Hematopoietic multipotent progenitor cell treated with erythropoietin and hydrocortisone succinate and interleukin-3 and kit ligand, for 17 days (in vitro differentiated cells): ENCODE data around the gene C7.
"Not testable (repeated sequence)": the region's sequence is repeated elsewhere in the genome, so short reads cannot be mapped to it uniquely, and the experiment has no call there.

Experiments used
- DNase-seq: peaks from one replicate; pipeline ENCODE4 v3.0.0-alpha.2; 2015; ENCODE audit warnings: low spot score

The C7 gene

GRCh38 chr5:40909264-40909663, at the start of gene C7:
C7 (plus strand) TSS chr5:40909497; CDS start chr5:40909611, 114 bp downstream.
- DNase-seq: no peak

DNA sequence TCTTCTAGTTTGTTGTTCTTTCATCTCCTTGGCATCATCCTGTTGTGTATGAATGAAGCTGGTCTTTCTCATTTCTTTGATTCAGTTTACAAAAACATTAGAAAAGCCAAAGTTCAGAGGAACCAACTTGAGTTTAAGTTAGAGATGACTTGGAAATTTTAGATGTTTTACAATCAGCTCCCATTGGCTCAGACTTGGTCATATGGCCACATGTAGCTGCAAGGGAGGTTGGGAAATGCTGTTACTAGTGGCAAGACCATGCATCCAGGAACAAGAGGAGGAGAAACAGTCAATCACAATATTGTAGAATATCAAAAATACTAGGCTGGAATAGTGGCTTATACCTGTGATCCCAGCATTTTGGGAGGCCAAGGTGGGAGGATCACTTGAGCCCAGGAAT, 48.6 kb upstream of the C7 start:
- no peak for DNase-seq

- not testable (repeated sequence) for DNase-seq
Observed at GRCh38 chr5:40865004-40865403, 44.3 kb upstream of the C7 start.

- no peak for DNase-seq
Observed at GRCh38 chr5:40866844-40867243, 42.5 kb upstream of the C7 start.

- DNase-seq: no peak
Observed at GRCh38 chr5:40869384-40869783, 39.9 kb upstream of the C7 start.

GRCh38 chr5:40871177-40871576, 38.1 kb upstream of the C7 start:
- DNase-seq: no peak

DNA sequence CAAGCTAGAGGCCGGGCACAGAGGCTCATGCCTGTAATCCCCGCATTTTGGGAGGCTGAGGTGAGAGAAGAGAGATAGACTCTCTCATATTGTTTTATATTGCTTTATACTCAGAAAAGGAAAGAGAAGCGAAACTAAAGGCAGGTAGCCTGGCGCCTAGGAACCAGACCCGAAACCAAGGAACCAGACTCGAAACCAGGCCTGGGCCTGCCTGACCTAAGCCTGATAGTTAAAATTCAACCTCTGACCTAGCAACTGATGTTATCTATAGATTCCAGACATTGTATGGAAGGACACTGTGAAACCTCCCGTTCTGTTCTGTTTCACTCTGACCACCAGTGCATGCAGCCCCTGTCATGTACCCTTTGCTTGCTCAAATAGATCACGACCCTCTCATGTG, 37.0 kb upstream of the C7 start:
- DNase-seq: not testable (repeated sequence)

DNA sequence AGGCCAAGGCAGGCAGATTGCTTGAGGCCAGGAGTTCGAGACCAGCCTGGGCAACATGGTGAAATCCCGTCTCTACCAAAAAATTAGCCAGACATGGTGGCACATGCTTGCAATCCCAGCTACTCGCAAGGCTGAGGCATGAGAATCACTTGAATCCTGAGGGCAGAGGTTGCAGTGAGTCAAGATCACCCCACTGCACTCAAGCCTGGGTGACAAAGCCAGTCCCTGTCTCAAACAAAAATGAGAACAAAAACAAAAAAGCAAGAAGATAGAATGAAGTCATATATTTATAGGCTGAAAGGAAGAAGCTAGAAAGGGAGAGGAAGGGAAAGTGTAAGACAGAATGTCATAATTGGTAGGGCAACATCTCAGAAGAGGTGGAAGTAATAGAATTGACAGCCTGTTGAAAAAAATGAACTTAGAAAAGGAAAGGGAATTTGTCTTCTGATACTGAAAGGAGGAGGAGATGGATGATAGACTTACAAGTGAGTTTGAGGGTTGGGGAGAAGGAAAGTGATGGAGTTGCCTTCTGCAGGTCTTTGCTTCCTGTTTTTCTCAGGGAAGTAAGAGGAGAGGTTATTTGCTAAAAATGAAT, 35.9 kb upstream of the C7 start:
- DNase-seq: no peak

GRCh38 chr5:40875958-40876357, 33.3 kb upstream of the C7 start:
- no peak for DNase-seq

DNA sequence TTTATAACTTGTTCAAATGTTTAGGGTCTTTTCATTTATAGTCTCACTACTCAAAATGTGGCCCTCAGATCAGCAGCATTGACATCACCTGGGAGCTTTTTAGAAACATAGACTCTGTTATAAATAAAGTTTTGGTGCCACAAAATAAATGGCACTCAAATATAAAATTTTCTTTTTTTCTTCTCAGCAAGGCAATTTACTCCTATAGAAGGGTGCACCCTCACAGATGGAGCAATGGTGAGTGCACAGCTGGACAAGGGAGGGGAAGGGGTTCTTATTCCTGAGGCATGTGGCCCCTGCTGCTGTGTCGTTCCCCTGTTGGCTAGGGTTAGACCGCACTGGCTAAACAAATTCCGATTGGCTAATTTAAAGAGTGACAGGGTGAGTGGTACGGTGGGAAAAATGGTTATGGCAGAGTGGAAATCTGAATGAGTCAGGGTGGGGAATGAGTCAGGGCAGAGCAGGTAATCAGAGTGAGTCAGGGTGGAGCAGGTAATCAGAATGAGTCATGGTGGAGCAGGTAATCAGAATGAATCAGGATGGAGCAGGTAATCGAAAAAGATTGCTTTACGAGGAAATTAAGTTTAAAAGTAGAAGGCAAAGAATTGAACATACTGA, 31.8 kb upstream of the C7 start:
- no peak for DNase-seq

DNA sequence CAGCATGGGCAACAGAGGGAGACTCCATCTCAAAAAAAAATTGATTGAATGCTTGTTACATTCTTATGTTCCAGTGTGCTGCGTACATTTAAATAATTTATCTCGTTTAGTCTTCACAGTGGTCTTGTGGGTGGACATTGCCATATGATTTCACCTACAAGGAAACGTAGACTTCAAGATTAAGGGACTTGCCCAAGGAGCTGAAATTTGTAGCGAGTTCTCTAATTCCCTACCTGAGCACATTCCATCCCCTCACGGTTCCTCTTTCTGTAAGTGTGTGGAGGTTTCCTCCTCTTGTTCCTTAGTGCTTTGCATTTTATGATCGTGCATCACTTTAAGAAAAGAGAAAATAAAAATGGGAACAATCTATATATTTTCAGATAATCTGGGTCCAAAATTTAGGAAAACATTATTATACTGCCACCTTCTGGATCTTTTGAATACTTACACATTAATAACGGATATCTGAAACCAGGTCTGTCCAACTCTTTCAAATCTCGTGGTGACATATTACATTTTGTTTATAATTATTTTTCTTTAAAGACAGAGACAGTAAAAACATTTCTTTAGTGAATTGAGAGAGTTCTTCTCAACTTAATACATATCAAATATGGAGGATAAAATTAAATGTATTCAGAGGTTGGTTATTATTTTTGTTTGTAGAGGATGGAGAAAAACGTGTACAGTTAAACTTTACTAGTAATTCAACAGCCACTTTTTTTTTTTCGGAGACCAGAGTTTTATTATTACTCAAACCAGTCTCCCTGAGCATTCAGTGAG, 29.9 kb upstream of the C7 start:
- peak; percentile 56 for DNase-seq

DNA sequence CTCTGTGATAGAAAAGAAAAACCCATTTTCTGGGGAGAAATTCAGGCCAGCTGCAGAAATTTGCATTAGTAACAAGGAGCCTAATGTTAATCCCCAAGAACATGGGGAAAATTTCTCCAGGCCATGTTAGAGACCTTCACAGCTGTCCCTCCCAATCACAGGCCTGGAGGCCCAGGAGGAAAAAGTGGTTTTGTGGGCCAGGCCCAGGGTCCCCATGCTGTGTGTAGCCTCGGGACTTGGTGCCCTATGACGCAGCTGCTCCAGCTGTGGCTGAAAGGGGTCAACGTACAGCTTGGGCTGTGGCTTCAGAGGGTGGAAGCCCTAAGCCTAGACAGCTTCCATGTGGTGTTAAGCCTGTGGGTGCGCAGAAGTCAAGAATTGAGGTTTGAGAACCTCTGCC, 27.0 kb upstream of the C7 start:
- no peak for DNase-seq

DNA sequence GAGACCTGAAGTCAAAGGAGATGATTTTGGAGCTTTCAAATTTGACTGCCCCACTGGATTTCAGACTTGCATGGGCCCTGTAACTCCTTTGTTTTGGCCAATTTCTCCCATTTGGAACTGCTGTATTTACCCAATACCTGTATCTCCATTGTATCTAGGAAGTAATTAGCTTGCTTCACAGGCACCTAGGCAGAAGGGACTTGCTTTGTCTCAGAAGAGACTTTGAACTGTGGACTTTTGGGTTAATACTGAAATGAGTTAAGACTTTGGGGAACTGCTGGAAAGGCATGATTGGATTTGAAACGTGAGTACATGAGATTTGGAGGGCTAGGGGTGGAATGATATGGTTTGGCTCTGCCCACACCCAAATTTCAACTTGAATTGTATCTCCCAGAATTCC, 26.2 kb upstream of the C7 start:
- not testable (repeated sequence) for DNase-seq

DNA sequence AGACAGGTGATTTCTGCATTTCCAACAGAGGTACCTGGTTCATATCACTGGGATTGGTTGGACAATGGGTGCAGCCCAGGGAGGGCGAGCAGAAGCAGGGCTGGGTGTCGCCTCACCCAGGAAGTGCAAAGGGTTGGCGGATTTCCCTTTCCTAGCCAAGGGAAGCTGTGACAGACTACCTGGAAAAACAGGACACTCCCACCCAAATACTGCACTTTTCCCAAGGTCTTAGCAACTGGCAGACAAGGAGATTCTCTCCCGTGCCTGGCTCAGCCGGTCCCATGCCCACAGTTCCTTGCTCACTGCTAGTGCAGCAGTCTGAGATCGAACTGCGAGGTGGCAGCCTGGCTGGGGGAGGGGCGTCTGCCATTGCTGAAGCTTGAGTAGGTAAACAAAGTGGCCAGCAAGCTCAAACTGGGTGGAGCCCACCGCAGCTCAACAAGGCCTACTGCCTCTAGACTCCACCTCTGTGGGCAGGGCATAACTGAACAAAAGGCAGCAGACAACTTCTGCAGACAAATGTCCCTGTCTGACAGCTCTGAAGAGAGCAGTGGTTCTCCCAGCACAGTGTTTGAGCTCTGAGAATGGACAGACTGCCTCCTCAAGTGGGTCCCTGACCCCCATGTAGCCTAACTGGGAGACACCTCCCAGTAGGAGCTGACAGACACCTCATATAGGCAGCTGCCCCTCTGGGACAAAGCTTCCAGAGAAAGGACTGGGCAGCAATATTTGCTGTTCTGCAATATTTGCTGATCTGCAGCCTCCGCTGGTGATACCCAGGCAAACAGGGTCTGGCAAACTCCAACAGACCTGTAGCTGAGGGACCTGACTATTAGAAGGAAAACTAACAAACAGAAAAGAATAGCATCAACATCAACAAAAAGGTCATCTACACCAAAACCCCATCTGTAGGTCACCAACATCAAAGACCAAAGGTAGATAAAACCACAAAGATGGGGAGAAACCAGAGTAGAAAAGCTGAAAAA, 13.6 kb upstream of the C7 start:
- DNase-seq: not testable (repeated sequence)

DNA sequence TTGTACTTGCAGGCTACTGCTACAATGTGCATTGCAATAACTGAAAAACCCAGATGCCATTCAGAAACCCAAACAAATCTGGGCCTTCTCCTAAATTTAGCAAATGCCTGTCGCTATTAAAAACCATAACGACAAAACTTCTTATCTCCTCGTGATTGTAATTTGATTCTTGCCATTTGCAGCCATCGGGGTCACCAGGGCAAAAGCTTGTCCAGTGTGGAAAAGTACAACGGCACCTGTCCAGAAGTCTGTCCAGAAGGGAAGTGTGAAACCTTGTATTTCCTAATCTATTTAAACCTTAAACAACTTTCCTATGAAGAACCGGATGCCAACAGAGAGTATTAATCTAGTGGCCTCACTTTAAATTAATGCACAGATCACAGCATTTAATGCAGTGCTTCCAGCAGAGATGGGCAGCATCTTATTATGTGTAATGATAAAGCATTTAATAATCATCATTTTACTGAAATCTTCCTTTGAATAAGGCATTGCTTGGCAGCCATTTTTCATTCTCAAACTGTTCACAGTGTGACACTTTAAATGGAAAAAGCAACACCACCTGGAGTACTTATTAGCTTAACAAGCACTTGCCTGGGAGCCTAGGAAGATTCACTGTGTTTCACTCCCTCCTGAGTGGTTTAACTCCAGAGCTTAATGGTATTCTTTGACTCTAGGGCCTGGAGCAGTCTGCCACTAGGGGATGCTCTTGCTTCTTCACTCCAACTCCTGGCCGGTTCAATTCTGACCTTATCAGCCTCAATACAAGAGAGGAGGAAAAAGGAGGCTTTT, 4.9 kb upstream of the C7 start:
- peak; percentile 24 for DNase-seq

GRCh38 chr5:40904994-40905306, 4.3 kb upstream of the C7 start:
- DNase-seq: no peak

DNA sequence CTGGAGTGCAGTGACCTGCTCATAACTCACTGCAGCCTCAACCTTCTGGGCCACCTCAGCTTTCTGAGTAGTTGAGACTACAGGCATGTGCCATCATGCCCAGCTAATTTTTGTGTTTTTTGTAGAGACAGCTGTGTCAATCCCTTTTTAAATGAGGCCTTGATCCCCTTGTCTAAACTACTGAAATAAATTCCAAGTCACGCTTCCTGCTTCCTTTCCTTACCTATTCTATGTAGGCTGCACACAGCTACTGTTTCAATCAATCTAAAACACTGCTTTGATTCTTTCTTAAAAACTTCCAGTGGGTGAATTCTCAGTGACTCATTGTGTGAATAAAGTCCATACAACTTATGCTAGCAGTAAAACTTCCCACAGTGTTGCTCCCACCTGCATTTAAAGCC, 2.9 kb upstream of the C7 start:
- no peak for DNase-seq

GRCh38 chr5:40909723-40910122, 426 bp downstream of the C7 start:
- no peak for DNase-seq

DNA sequence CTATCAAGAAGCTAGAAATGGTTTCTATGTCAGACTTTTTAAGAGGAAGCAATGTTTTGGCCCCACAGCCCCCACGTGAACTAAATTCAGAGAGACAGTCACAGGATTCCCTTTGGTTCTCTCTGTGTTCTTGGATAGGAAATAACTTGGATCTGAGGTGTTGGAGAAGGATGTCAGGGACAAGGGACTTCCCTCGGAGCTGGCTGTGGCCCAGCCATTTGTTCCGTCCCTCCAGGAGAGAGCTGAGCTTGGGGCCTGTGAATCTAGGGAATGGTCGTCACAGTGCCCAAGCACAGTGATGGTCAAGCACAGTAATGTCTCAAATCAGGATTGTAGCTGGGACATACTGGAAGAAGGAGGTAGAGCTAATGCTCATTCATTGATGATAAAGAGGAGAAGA, 2.0 kb downstream of the C7 start:
- no peak for DNase-seq

- DNase-seq: no peak
Observed at GRCh38 chr5:40914835-40915234, 5.5 kb downstream of the C7 start.

DNA sequence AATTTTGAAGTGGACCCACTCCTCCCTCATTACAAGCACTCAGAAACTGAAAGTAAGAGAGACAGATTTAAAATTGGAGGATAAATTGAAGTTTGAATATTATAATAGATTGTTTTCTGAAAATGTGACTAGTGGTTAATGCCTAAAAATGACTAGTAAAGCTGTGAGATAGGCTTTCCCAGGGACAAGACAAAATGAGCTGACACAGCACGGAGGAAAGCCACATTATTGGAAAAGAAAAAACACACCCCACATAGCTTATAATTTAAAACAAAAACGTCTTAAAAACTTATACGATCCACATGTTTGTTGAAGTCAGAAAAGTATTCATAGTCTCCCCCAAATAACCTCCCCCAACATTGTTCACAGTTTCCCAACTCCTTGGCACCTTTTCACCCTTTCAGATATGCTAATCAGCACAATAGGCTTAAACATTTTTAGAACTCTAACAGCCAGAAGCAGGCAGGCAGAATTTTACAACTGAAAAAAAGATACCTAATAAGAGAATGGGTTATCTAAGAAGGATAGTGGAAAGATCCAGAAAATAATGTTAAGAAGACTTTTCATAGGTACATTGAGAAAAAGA, 6.1 kb downstream of the C7 start:
- no peak for DNase-seq
